Stimulated activated CD8-positive, alpha-beta memory T cell treated with anti-CD3 and anti-CD28 coated beads, Interleukin-7, amount 100 ng/mL, for 4 hours (primary cell): ENCODE results near the gene ZRANB3.
"Not testable (repeated sequence)": the region's sequence is repeated elsewhere in the genome, so short reads cannot be mapped to it uniquely, and the experiment has no call there.

Source experiments
- DNase-seq, 2 donors: peaks; one replicate each; pipeline ENCODE4 v3.0.0-alpha.2; 2020; ENCODE audit warnings: low read depth in 2 of 2

The ZRANB3 gene

GRCh38 chr2:135125940-135126339, 405.1 kb downstream of the ZRANB3 start:
- DNase-seq = no peak

GRCh38 chr2:135124924-135125886, 405.8 kb downstream of the ZRANB3 start:
- no peak for DNase-seq

DNA sequence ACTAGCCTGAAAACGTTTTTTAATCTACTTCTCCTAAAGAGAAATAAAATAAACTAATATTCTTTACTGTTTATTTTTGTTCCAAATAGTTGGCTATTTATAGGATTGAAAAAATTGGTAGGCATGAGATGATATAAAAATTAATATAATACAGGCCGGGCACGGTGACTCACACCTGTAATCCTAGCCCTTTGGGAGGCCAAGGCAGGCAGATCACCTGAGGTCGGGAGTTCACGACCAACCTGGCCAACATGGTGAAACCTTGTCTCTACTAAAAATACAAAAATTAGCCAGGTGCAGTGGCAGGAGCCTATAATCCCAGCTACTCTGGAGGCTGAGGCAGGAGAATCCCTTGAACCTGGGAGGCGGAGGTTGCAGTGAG, 409.4 kb downstream of the ZRANB3 start:
- DNase-seq = not testable (repeated sequence)

DNA sequence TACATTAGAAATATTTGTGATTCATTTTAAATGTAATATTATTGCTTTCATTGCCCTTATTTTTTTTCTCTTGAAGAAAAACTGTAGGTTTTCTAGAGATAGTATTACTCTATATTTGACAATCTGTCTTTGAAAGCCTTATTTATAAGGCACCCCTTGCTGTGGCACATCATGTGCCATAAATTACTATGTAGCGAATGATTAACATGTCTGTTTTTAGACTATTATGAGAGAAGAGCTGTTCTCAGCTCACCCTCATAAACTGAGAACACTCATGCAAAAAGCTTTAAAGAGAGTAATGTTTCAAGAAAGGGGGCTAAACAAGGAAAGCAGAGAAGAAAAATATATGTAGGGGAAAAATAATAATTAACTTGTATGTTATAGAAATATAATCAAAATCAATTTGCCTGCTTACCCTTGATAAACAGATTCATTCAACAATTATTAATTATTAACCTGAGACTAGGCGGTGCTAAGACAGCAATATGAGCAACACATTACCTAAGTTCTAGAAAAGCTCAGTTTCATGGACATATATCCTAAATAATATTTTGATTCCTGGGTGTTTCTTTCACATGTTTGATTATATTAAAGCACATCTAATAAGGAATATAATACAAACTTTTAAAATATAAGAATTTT, 409.9 kb downstream of the ZRANB3 start:
- no peak for DNase-seq

DNA sequence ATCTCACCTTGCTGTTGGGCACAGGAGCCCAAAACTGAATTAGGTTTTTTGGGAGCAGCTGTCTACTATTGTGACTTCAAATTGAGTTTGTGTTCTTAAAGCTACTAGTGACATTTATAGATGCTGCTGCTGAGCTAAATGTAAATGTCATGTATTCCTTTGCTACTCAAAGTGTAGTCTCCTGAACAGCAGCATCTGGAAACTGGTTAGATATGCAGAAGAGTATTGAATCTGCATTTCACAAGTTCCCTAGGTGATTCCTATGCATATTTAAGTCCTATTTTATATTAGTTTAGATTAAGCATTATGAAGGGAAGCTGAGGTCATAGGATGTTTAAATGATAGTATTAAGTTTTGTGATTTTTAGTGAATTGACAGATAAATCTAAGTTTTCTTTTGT, 411.4 kb downstream of the ZRANB3 start:
- no peak for DNase-seq

GRCh38 chr2:135113322-135113721, 417.7 kb downstream of the ZRANB3 start:
- no peak for DNase-seq

DNA sequence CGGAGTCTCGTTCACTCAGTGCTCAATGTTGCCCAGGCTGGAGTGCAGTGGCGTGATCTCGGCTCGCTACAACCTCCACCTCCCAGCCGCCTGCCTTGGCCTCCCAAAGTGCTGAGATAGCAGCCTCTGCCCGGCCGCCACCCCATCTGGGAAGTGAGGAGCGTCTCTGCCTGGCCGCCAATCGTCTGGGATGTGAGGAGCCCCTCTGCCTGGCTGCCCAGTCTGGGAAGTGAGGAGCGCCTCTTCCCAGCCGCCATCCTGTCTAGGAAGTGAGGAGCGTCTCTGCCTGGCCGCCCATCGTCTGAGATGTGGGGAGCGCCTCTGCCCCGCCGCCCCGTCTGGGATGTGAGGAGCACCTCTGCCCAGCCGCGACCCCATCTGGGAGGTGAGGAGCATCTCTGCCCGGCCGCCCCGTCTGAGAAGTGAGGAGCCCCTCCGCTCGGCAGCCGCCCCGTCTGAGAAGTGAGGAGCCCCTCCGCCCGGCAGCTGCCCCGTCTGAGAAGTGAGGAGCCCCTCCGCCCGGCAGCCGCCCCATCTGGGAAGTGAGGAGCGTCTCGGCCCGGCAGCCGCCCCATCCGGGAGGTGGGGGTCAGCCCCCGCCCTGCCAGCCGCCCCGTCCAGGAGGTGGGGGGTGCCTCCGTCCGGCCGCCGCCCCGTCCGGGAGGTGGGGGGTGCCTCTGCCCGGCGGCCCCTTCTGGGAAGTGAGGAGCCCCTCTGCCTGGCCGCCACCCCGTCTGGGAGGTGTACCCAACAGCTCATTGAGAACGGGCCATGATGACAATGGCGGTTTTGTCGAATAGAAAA, 425.3 kb downstream of the ZRANB3 start:
- DNase-seq = not testable (repeated sequence)

DNA sequence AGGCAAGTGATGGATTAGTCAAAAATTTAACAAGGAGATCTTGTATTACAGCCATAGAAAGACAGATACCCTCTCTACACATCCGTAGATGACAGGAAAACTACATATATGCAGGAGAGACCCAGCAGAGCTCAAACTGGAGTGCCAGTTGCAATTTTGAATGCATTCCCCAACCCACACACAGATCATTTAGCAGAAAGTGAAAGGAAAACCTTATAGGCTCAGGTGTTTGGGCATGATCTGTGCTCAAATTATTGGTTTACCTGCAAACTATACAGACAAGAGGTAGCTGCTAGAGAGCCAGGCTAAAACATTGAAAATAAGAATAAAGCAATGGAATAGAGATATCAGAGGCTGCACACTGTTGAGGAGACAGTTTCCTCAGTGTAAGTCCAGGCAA, 427.2 kb downstream of the ZRANB3 start:
- DNase-seq = no peak

- DNase-seq = no peak
These were observed 431.1 kb downstream of the ZRANB3 start for GRCh38 chr2:135099802-135100483.

GRCh38 chr2:135097532-135098231, 433.3 kb downstream of the ZRANB3 start:
- no peak for DNase-seq

DNA sequence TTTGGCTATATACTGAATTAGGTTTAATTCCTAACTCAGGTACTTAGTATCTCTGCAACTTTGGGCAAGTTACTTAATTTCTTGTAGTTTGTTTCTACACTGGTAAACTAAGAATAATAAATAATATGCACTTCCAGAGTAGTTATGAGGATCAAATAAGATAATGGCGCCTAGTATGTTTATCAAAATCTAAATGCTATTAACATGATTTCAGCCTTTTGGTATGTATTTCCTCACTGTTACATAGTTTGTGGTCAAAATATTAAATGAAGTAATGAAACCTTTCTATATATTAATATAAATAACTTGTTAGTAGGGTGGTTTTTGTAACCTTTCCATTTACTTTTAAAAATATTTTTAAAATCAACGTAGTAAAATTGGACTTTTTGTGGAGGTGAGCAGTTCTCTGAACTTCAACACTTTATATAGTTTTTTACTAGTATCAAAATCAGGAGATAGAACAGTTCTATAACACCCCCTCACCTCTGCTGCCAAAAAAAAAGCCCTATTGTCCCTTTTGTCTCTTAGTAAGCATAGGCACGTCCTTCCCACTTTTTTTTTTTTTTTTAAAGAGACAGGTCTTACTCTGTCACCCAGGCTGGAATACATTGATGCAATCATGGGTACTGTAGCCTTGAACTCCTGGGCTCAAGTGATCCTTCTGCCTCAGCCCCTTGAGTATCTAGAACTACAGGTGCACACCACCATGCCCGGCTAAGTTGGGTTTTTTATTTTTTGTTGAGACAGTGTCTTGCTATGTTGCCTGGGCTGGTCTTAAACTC, 434.2 kb downstream of the ZRANB3 start:
- no peak for DNase-seq

DNA sequence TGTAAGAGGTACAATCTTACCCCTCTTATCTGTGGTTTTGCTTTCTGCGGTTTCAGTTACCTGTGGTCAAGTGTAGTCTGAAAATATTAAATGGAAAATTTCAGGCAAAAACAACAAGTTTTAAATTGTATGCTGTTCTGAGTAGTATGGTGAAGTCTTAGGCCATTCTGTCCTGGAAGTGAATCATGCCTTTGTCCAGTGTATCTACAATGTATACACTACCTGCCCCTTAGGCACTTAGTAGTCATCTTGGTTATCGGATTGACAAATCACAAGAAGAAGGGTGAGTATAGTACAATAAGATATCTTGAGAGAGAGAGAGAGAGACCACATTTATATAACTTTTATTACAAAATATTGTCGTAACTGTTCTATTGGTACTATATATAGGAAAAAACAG, 435.4 kb downstream of the ZRANB3 start:
- no peak for DNase-seq

GRCh38 chr2:135094508-135094907, 436.5 kb downstream of the ZRANB3 start:
- no peak for DNase-seq

DNA sequence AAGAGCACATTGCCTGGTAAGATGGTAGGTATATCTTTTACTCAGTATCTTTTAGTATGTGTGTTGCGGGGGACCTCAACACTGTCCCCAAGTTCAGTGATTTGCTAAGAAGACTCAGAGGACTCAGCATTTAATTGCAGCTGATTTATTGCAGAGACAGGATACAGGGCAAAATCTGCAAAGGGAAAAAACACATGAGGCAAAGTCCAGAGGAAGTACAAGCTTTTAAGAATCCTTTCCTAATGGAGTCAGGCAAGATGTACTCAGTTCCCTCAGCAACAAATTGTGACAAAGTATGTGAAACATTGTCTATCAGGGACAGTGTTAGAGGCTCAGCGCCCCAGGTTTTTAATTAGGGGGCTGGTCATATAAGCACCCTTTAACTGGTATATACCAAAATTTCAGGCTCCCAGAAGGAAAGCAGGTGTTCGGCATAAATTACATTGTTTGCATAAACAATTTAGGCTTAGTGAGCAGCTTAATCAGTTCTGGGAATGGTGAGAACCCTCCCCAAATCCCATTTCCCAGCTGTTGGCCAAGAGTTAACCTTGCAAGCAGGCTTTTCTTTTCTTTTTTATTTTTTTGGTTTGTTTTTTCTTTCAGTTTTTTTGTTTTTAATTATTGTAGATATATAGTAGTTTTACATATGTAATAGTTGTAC, 437.2 kb downstream of the ZRANB3 start:
- DNase-seq = no peak

GRCh38 chr2:135093193-135093592, 437.8 kb downstream of the ZRANB3 start:
- no peak for DNase-seq

DNA sequence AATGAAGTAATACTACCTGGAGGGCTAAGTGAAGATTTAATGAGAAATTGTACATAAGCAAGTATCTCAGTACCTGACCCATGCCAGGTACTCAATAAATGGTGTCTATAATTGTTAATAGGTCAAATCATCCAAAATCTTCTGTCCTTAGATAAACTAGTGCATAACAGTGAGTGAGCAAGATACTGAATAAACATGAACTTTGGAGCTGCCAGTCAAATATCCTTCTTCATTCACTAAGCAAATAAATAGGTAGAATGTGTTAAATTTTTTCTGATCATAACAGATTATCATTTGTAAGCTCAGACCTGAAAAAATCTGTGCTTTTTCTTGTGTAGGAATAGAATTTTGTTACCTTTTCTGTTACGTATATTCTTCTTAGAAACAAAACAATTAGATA, 439.3 kb downstream of the ZRANB3 start:
- DNase-seq = no peak

GRCh38 chr2:135089597-135089996, 441.4 kb downstream of the ZRANB3 start:
- DNase-seq = not testable (repeated sequence)
